Vagina (tissue), 2 donors: ENCODE data around the gene NDOR1.

Experiments
- POLR2A ChIP-seq, 2 donors: fragments of 450-650 bp; IDR thresholded peaks; one replicate each; pipeline ENCODE4 v1.6.1; 2017; ENCODE audit warnings: antibody characterized with exemption in 2 of 2, mild to moderate bottlenecking in 2 of 2, moderate library complexity in 2 of 2
- POLR2AphosphoS5 ChIP-seq, 2 donors: sonication (generic); formaldehyde crosslinking; IDR thresholded peaks; one replicate each; pipeline ENCODE4 v1.9.0; 2017; ENCODE audit warnings: antibody characterized with exemption in 2 of 2, mild to moderate bottlenecking in 2 of 2, low read depth in 1 of 2; ENCODE audit not compliant: insufficient read depth in 1 of 2
- TF ChIP-seq, protein P1 (sequence below), 3 experiments: fragments of 450-650 bp in 2 of 3; fragments of 200-600 bp in 1 of 3; sonication (generic) in 1 of 3; IDR thresholded peaks; one replicate each; pipeline ENCODE4 v1.5.1; 2017 to 2019; ENCODE audit warnings: antibody characterized with exemption in 3 of 3, mild to moderate bottlenecking in 2 of 3, moderate library complexity in 2 of 3

DNA sequence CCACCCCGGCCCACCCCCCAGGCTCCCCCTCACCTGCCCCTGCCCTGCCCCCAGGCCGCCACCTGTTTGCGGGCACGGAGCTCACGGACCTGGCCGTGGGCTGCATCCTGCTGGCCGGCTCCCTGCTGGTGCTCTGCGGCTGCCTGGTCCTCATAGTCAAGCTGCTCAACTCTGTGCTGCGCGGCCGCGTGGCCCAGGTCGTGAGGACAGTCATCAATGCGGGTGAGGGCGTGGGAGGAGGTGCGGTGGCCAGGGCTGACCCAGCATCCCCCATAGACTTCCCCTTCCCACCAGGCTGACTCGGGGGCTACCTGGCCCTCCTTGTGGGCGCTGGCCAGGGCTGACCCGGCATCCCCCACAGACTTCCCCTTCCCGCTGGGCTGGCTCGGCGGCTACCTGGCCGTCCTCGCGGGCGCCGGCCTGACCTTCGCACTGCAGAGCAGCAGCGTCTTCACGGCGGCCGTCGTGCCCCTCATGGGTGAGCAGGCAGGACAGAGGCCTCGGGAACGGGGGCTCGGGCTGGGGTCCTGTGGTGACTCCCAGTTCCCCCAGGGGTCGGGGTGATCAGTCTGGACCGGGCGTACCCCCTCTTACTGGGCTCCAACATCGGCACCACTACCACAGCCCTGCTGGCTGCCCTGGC is 28.7 kb downstream of the NDOR1 start:
- TF ChIP-seq, protein P1, sequence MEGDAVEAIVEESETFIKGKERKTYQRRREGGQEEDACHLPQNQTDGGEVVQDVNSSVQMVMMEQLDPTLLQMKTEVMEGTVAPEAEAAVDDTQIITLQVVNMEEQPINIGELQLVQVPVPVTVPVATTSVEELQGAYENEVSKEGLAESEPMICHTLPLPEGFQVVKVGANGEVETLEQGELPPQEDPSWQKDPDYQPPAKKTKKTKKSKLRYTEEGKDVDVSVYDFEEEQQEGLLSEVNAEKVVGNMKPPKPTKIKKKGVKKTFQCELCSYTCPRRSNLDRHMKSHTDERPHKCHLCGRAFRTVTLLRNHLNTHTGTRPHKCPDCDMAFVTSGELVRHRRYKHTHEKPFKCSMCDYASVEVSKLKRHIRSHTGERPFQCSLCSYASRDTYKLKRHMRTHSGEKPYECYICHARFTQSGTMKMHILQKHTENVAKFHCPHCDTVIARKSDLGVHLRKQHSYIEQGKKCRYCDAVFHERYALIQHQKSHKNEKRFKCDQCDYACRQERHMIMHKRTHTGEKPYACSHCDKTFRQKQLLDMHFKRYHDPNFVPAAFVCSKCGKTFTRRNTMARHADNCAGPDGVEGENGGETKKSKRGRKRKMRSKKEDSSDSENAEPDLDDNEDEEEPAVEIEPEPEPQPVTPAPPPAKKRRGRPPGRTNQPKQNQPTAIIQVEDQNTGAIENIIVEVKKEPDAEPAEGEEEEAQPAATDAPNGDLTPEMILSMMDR (IDR thresholded peaks at IDR 0.05): no peak
- TF ChIP-seq POLR2A (IDR thresholded peaks at IDR 0.05) (no peak), POLR2AphosphoS5 (IDR thresholded peaks at IDR 0.05; ENCODE audit: insufficient read depth in 1 of 2, low read depth in 1 of 2) (no peak)
